Neuronal stem cell (in vitro differentiated cells): ENCODE results near the gene E2F2.

Experiments used
- DNase-seq: peaks from one replicate; pipeline ENCODE4 v3.0.0-alpha.2; 2013; ENCODE audit warnings: low spot score
- H2AFZ ChIP-seq: one replicate; pipeline ENCODE4 v1.6.1; 2013; ENCODE audit warnings: mild to moderate bottlenecking, low read length, inconsistent platforms
- H2AK5ac ChIP-seq: 2 replicates; pipeline ENCODE4 v1.6.1; 2013; ENCODE audit warnings: low read depth, mild to moderate bottlenecking, inconsistent platforms, low read length, moderate library complexity, mixed read lengths
- H2BK120ac ChIP-seq: 2 replicates; pipeline ENCODE4 v1.6.1; 2013; ENCODE audit warnings: low read depth, mild to moderate bottlenecking, inconsistent platforms, low read length, moderate library complexity, mixed read lengths
- H2BK12ac ChIP-seq: one replicate; pipeline ENCODE4 v1.6.1; 2013; ENCODE audit warnings: low read length, inconsistent platforms
- H2BK15ac ChIP-seq: 2 replicates; pipeline ENCODE4 v1.6.1; 2013; ENCODE audit warnings: mild to moderate bottlenecking, low read length, inconsistent platforms, mixed read lengths
- H2BK5ac ChIP-seq: one replicate; pipeline ENCODE4 v1.6.1; 2013; ENCODE audit warnings: inconsistent platforms, mild to moderate bottlenecking, low read length, moderate library complexity
- H3K14ac ChIP-seq: one replicate; pipeline ENCODE4 v1.6.1; 2013; ENCODE audit warnings: low read length, inconsistent platforms
- H3K18ac ChIP-seq: 2 replicates; pipeline ENCODE4 v1.6.1; 2013; ENCODE audit warnings: low read length, inconsistent platforms
- H3K23ac ChIP-seq: 2 replicates; pipeline ENCODE4 v1.6.1; 2013; ENCODE audit warnings: low read depth, mild to moderate bottlenecking, mixed read lengths, low read length, inconsistent platforms; ENCODE audit not compliant: poor library complexity
- H3K27ac ChIP-seq: replicated peaks from 3 replicates; pipeline ENCODE4 v1.5.1; 2013; ENCODE audit warnings: low read length, inconsistent platforms
- H3K27me3 ChIP-seq, 3 experiments: 2 replicates each; pipeline ENCODE4 v1.6.1; 2013; ENCODE audit warnings: low read length in 3 of 3, mild to moderate bottlenecking in 2 of 3, inconsistent platforms in 1 of 3, low read depth in 1 of 3, mixed read lengths in 1 of 3, moderate library complexity in 1 of 3; ENCODE audit not compliant: control insufficient read depth in 3 of 3, insufficient read depth in 3 of 3
- H3K36me3 ChIP-seq, 2 donors: replicated peaks in 1 of 2; 2 replicates each; pipeline ENCODE4 v1.6.1; 2013; ENCODE audit warnings: low read length in 2 of 2; ENCODE audit not compliant: control insufficient read depth in 2 of 2, insufficient read depth in 2 of 2
- H3K4ac ChIP-seq: 2 replicates; pipeline ENCODE4 v1.6.1; 2013; ENCODE audit warnings: inconsistent platforms, mild to moderate bottlenecking, low read length, moderate library complexity
- H3K4me1 ChIP-seq, 2 donors: 1 replicate in 1 of 2; 2 replicates in 1 of 2; pipeline ENCODE4 v1.6.1; 2013; ENCODE audit warnings: low read length in 2 of 2, low read depth in 1 of 2; ENCODE audit not compliant: control insufficient read depth in 2 of 2, insufficient read depth in 1 of 2
- H3K4me2 ChIP-seq: one replicate; pipeline ENCODE4 v1.6.1; 2013; ENCODE audit warnings: mild to moderate bottlenecking, low read length, inconsistent platforms; ENCODE audit not compliant: insufficient read depth, poor library complexity, severe bottlenecking
- H3K4me3 ChIP-seq, 2 donors: 2 replicates each; pipeline ENCODE4 v1.5.1; 2013; ENCODE audit warnings: low read length in 2 of 2, mild to moderate bottlenecking in 2 of 2, inconsistent platforms in 1 of 2, moderate library complexity in 1 of 2
- H3K79me1 ChIP-seq: one replicate; pipeline ENCODE4 v1.6.1; 2013; ENCODE audit warnings: low read depth, mild to moderate bottlenecking, inconsistent platforms, low read length, moderate library complexity
- H3K9ac ChIP-seq: one replicate; pipeline ENCODE4 v1.6.1; 2013; ENCODE audit warnings: mild to moderate bottlenecking, low read depth, low read length, inconsistent platforms; ENCODE audit not compliant: poor library complexity
- H3K9me3 ChIP-seq, 2 donors: replicated peaks in 1 of 2; 2 replicates each; pipeline versions ENCODE3 to v1.6.1; 2013; ENCODE audit warnings: low read length in 2 of 2, mild to moderate bottlenecking in 2 of 2, inconsistent platforms in 1 of 2, low read depth in 1 of 2, mixed read lengths in 1 of 2, moderate library complexity in 1 of 2; ENCODE audit not compliant: control insufficient read depth in 2 of 2, insufficient read depth in 1 of 2
- H4K8ac ChIP-seq: one replicate; pipeline ENCODE4 v1.6.1; 2013; ENCODE audit warnings: low read depth, mild to moderate bottlenecking, inconsistent platforms, low read length, moderate library complexity
- H4K91ac ChIP-seq: one replicate; pipeline ENCODE4 v1.6.1; 2013; ENCODE audit warnings: low read length, low read depth, mild to moderate bottlenecking, inconsistent platforms; ENCODE audit not compliant: poor library complexity
- WGBS, 2 donors: extraction: QIAGEN DNeasy Blood & Tissue Kit; methylation state at CpG; one replicate each; pipeline ENCODE4 v1.1.7; 2013; ENCODE audit warnings: missing lambda C conversion rate in 2 of 2, mixed read lengths in 1 of 2; ENCODE audit not compliant: insufficient read length in 2 of 2, insufficient replicate concordance in 1 of 2; ENCODE audit errors: extremely low coverage in 2 of 2; 5-methylcytosine and 5-hydroxymethylcytosine counted together

Gene E2F2

GRCh38 chr1:23481026-23481597 lies 49.9 kb downstream of the E2F2 start:
- Histone ChIP-seq H3K4me3 (no peak overlapping the region), H3K23ac (no peak overlapping the region), H2BK12ac (no peak overlapping the region), H3K4me1 (peaks cover 8 to 27% of the 10 kb centered on the region in 2 donors), H3K27me3 (peaks cover 0 to 11% (median 0%) of the 10 kb centered on the region in 3 experiments), H3K27ac (no peak overlapping the region), H3K14ac (no peak overlapping the region), H3K4me2 (no peak overlapping the region), H4K8ac (no peak overlapping the region), H3K36me3 (peaks cover 0 to 33% of the 10 kb centered on the region in 2 donors), H2AFZ (no peak overlapping the region), H2AK5ac (no peak overlapping the region), H3K79me1 (no peaks in the 10 kb centered on the region), H3K9ac (no peak overlapping the region), H4K91ac (no peak overlapping the region), H3K18ac (no peak overlapping the region), H3K4ac (no peak overlapping the region), H2BK5ac (no peak overlapping the region), H2BK120ac (no peak overlapping the region), H3K9me3 (no peaks in the 10 kb centered on the region), H2BK15ac (no peak overlapping the region)
- WGBS, 2 donors: no CpG with 5 or more reads among the region's 7 CpGs
- DNase-seq: no peak

DNA sequence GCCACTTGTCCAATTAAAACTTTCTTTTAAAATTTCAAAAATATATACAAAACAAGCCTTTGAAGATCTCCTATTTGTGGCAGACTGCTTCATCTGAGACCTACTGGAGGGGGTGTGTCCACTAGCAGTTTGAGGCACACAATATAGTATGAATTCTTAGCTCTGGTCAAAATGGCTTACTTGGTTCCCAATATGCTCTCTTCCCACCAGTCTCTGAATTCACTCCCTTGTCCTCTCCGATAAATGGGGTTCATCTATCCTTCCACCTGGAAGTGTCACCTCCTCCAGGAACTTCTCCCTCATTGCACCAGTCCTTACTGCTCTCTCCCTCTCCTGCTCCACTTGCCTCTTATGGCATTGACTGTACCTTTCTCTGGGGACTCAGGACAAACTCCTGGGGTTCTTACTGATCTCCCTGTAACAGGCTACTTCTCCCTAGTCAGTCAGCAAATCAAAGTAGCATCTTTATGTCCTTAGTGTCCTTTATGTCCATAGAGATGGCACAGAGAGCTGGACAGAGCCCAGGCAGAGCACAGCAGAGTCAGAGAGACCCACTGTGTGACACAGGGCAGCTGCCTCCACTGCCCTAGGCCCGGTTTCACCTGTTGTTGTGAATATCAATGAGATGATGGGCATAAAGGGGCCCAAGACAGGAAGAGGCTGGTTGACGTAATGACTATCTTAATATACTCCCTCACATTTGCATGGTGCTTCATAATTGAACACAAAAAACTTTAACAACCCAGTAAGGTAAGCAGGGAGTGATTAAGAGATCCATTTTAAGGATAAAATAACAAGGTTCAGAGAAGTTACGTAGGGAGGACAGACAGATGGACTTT lies 50.6 kb downstream of the E2F2 start:
- Histone ChIP-seq H4K8ac (no peak overlapping the region), H3K4ac (no peak overlapping the region), H3K36me3 (peaks cover 0 to 33% of the 10 kb centered on the region in 2 donors), H3K18ac (no peak overlapping the region), H2AK5ac (no peak overlapping the region), H3K23ac (no peak overlapping the region), H3K9me3 (no peaks in the 10 kb centered on the region), H3K4me3 (no peak overlapping the region), H3K4me1 (peaks cover 8 to 27% of the 10 kb centered on the region in 2 donors), H2AFZ (no peak overlapping the region), H4K91ac (no peak overlapping the region), H2BK12ac (no peak overlapping the region), H3K79me1 (no peaks in the 10 kb centered on the region), H3K27ac (no peak overlapping the region), H3K4me2 (no peak overlapping the region), H3K9ac (no peak overlapping the region), H2BK5ac (no peak overlapping the region), H2BK15ac (no peak overlapping the region), H3K14ac (no peak overlapping the region), H2BK120ac (no peak overlapping the region), H3K27me3 (peaks cover 0 to 11% (median 0%) of the 10 kb centered on the region in 3 experiments)
- DNase-seq: no peak
- no CpG with 5 or more reads among the region's 4 CpGs for WGBS, 2 donors

DNA sequence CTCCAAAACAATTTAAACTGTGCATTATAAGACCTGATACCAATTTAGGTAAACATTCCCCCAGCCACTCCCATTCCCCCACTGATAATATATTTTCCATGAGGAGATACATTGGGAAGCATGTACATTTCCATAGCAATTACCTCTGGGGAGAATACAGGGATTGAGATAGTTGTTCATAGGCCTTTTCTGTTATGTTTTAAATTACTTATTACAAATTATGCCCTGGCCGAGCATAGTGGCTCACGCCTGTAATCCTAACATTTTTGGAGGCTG lies 51.4 kb downstream of the E2F2 start:
- Histone ChIP-seq H3K4me1 (peaks cover 5 to 27% of the 10 kb centered on the region in 2 donors), H3K27ac (no peak overlapping the region), H2AK5ac (no peak overlapping the region), H3K4me3 (no peak overlapping the region), H2BK15ac (no peak overlapping the region), H3K14ac (no peak overlapping the region), H3K18ac (no peak overlapping the region), H3K4me2 (no peak overlapping the region), H2BK120ac (no peak overlapping the region), H2AFZ (no peak overlapping the region), H4K91ac (no peak overlapping the region), H3K23ac (no peak overlapping the region), H3K79me1 (no peaks in the 10 kb centered on the region), H2BK5ac (no peak overlapping the region), H3K36me3 (peaks cover 0 to 33% of the 10 kb centered on the region in 2 donors), H3K27me3 (peaks cover 0 to 8% (median 0%) of the 10 kb centered on the region in 3 experiments), H3K4ac (no peak overlapping the region), H3K9ac (no peak overlapping the region), H3K9me3 (no peaks in the 10 kb centered on the region), H2BK12ac (no peak overlapping the region), H4K8ac (no peak overlapping the region)
- DNase-seq: no peak
- no CpG with 5 or more reads among the region's 2 CpGs for WGBS, 2 donors

- Histone ChIP-seq H3K79me1 (no peaks in the 10 kb centered on the region), H3K23ac (no peak overlapping the region), H3K27ac (no peak overlapping the region), H3K4me1 (peaks cover 5 to 27% of the 10 kb centered on the region in 2 donors), H3K9ac (no peak overlapping the region), H3K4me3 (no peak overlapping the region), H2BK12ac (no peak overlapping the region), H4K8ac (no peak overlapping the region), H3K4ac (no peak overlapping the region), H2BK5ac (no peak overlapping the region), H3K14ac (no peak overlapping the region), H2AFZ (no peak overlapping the region), H2BK15ac (no peak overlapping the region), H3K4me2 (no peak overlapping the region), H3K36me3 (peaks cover 0 to 33% of the 10 kb centered on the region in 2 donors), H3K9me3 (no peaks in the 10 kb centered on the region), H3K27me3 (peaks cover 0 to 8% (median 0%) of the 10 kb centered on the region in 3 experiments), H2AK5ac (no peak overlapping the region), H3K18ac (no peak overlapping the region), H4K91ac (no peak overlapping the region), H2BK120ac (no peak overlapping the region)
- DNase-seq: no peak
- WGBS, 2 donors: no CpG with 5 or more reads among the region's 9 CpGs
Measured at GRCh38 chr1:23478896-23479665, 52.0 kb downstream of the E2F2 start.
